Neural progenitor cell (in vitro differentiated cells): Measurements from ENCODE around the gene CDK9. TPM values are rescaled to one million over a fixed set of nuclear protein-coding genes. Genes with fewer than 3 reads are reported as not detected.

Experiments
- DNase-seq: peaks from one replicate; pipeline ENCODE4 v3.0.0-alpha.2; 2016; ENCODE audit warnings: low spot score
- H2AFZ ChIP-seq: fragments of 200-600 bp; sonication (generic); replicated peaks from 2 replicates; pipeline ENCODE4 v1.6.1; 2016; ENCODE audit warnings: antibody characterized with exemption
- H3F3A ChIP-seq: fragments of 200-600 bp; sonication (generic); 2 replicates; pipeline ENCODE4 v1.6.1; 2016; ENCODE audit warnings: antibody characterized with exemption, low read depth
- H3K27ac ChIP-seq: fragments of 200-600 bp; sonication (generic); 2 replicates; pipeline ENCODE4 v1.5.1; 2016; ENCODE audit warnings: mild to moderate bottlenecking
- H3K27me3 ChIP-seq: fragments of 200-600 bp; sonication (generic); 2 replicates; pipeline ENCODE4 v1.6.1; 2016; ENCODE audit warnings: mild to moderate bottlenecking, moderate library complexity
- H3K36me3 ChIP-seq: fragments of 200-600 bp; sonication (generic); 2 replicates; pipeline ENCODE4 v1.5.1; 2016
- H3K4me1 ChIP-seq: fragments of 200-600 bp; sonication (generic); 2 replicates; pipeline ENCODE4 v1.6.1; 2016; ENCODE audit warnings: mixed run types
- H3K4me2 ChIP-seq: fragments of 200-600 bp; sonication (generic); 2 replicates; pipeline ENCODE4 v1.6.1; 2016
- H3K4me3 ChIP-seq: fragments of 200-600 bp; sonication (generic); 2 replicates; pipeline ENCODE4 v1.5.1; 2016
- H3K79me2 ChIP-seq: fragments of 200-600 bp; sonication (generic); 2 replicates; pipeline ENCODE4 v1.6.1; 2016; ENCODE audit warnings: low read depth
- H3K9ac ChIP-seq: fragments of 200-600 bp; sonication (generic); 2 replicates; pipeline ENCODE4 v1.6.1; 2016
- H3K9me3 ChIP-seq: fragments of 200-600 bp; sonication (generic); 2 replicates; pipeline ENCODE4 v1.5.1; 2016; ENCODE audit warnings: low read depth
- H4K20me1 ChIP-seq: fragments of 200-600 bp; sonication (generic); 2 replicates; pipeline ENCODE4 v1.6.1; 2016; ENCODE audit warnings: low read depth
- H3K27ac Mint-ChIP-seq: 3 replicates; pipeline ENCODE4 v1.8.0; 2021; ENCODE audit warnings: mixed read lengths
- H3K27me3 Mint-ChIP-seq: 2 replicates; pipeline ENCODE4 v1.8.0; 2022; ENCODE audit warnings: low read depth, mild to moderate bottlenecking, inconsistent platforms, moderate library complexity, mixed read lengths; ENCODE audit not compliant: insufficient read depth
- H3K36me3 Mint-ChIP-seq: 3 replicates; pipeline ENCODE4 v1.8.0; 2021; ENCODE audit warnings: mixed read lengths
- H3K4me1 Mint-ChIP-seq: 3 replicates; pipeline ENCODE4 v1.8.0; 2021; ENCODE audit warnings: mixed read lengths
- H3K4me3 Mint-ChIP-seq: 3 replicates; pipeline ENCODE4 v1.8.0; 2021; ENCODE audit warnings: mild to moderate bottlenecking, moderate library complexity, mixed read lengths
- H3K9me3 Mint-ChIP-seq: 3 replicates; pipeline ENCODE4 v1.8.0; 2020; ENCODE audit warnings: mixed read lengths
- CTCF ChIP-seq: fragments of 200-600 bp; sonication (generic); IDR thresholded peaks from 2 replicates; pipeline ENCODE4 v1.5.1; 2017; ENCODE audit warnings: antibody characterized with exemption, mild to moderate bottlenecking
- EZH2 ChIP-seq: fragments of 200-600 bp; sonication (generic); IDR thresholded peaks from 2 replicates; pipeline ENCODE4 v1.6.1; 2017; ENCODE audit warnings: antibody characterized with exemption, mild to moderate bottlenecking, moderate library complexity
- EZH2phosphoT487 ChIP-seq: fragments of 200-600 bp; sonication (generic); IDR thresholded peaks from 2 replicates; pipeline ENCODE4 v1.6.1; 2017; ENCODE audit warnings: antibody characterized with exemption
- total RNA-seq: library from RNA; depleted of rRNA; stranded (reverse); fragments of >200 nt; gene quantifications from 2 replicates; pipeline ENCODE4 v1.2.3, GENCODE V29; 2015; ENCODE audit warnings: low replicate concordance

Gene CDK9
- total RNA-seq, 1 donor from 2014 or later = 22.5 TPM

- no peak for DNase-seq
- Histone ChIP-seq H3K4me1 (peaks cover 3% of the 10 kb centered on the region), H2AFZ (no peak overlapping the region), H3K27ac (no peak overlapping the region), H3K36me3 (no peaks in the 10 kb centered on the region), H3F3A (peaks cover 26% of the 10 kb centered on the region), H3K9ac (no peak overlapping the region), H3K27me3 (no peaks in the 10 kb centered on the region), H3K9me3 (no peaks in the 10 kb centered on the region), H3K4me2 (no peak overlapping the region), H3K4me3 (no peak overlapping the region), H3K79me2 (peaks cover 22% of the 10 kb centered on the region), H4K20me1 (peaks cover 32% of the 10 kb centered on the region)
- H3K27me3 Mint-ChIP-seq = peaks cover 2% of the 10 kb centered on the region
- no peak for TF ChIP-seq EZH2
- no peak for TF ChIP-seq CTCF
- TF ChIP-seq EZH2phosphoT487 = no peak
- H3K4me3 Mint-ChIP-seq = no peak overlapping the region
- peaks cover 28% of the 10 kb centered on the region for H3K36me3 Mint-ChIP-seq
- no peak overlapping the region for H3K27ac Mint-ChIP-seq
- H3K9me3 Mint-ChIP-seq = no peaks in the 10 kb centered on the region
- peaks cover 8% of the 10 kb centered on the region for H3K4me1 Mint-ChIP-seq
Measured at GRCh38 chr9:127792417-127793031, 6.7 kb downstream of the CDK9 start.

DNA sequence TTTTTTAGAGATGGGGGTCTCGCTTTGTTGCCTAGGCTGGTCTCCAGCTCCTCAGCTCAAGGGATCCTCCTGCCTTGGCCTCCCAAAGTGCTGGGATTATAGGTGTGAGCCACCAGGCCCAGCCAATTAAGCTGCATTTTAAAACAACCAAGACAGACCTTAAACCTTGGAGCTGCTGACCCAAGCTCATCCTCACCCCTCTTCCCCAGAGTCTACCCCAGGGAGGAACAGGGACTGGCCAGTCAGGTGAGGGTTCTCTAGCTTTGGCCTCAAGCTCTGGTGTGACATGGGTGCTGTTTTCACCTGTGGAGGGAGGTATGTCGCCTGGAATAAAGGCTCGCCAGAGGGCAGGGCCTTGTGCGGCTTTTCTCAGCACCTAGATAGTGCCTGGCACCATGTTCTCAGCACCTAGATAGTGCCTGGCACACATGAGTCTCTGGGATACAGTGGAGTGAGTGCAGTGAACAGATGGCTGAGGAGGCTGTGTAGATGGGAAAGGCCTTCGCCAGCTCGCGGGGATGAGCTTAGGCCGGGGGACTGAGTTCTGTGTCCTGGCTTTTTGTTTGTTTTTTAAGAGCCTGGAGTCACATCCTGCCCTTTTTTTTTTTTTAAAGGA lies 7.4 kb downstream of the CDK9 start:
- no peak overlapping the region for H3K4me3 Mint-ChIP-seq
- Histone ChIP-seq H3K27ac (peak overlapping the region; percentile 63), H3F3A (peaks cover 24% of the 10 kb centered on the region), H3K36me3 (no peaks in the 10 kb centered on the region), H4K20me1 (peaks cover 25% of the 10 kb centered on the region), H3K9me3 (no peaks in the 10 kb centered on the region), H3K79me2 (peaks cover 15% of the 10 kb centered on the region), H2AFZ (no peak overlapping the region), H3K4me2 (no peak overlapping the region), H3K9ac (no peak overlapping the region), H3K27me3 (no peaks in the 10 kb centered on the region), H3K4me3 (no peak overlapping the region), H3K4me1 (peaks cover 3% of the 10 kb centered on the region)
- no peak overlapping the region for H3K27ac Mint-ChIP-seq
- peaks cover 23% of the 10 kb centered on the region for H3K36me3 Mint-ChIP-seq
- no peaks in the 10 kb centered on the region for H3K9me3 Mint-ChIP-seq
- TF ChIP-seq EZH2 = no peak
- TF ChIP-seq EZH2phosphoT487 = no peak
- no peak for TF ChIP-seq CTCF
- H3K4me1 Mint-ChIP-seq = peaks cover 4% of the 10 kb centered on the region
- H3K27me3 Mint-ChIP-seq = peaks cover 2% of the 10 kb centered on the region
- no peak for DNase-seq

GRCh38 chr9:127794001-127794791 lies 8.4 kb downstream of the CDK9 start:
- Histone ChIP-seq H3K4me3 (no peak overlapping the region), H3K4me2 (no peak overlapping the region), H3K27ac (peak overlapping the region; percentile 63), H3K9me3 (no peaks in the 10 kb centered on the region), H4K20me1 (peaks cover 16% of the 10 kb centered on the region), H3K36me3 (no peaks in the 10 kb centered on the region), H3K27me3 (no peaks in the 10 kb centered on the region), H3K9ac (no peak overlapping the region), H3K4me1 (peaks cover 3% of the 10 kb centered on the region), H3K79me2 (peaks cover 5% of the 10 kb centered on the region), H3F3A (peaks cover 24% of the 10 kb centered on the region), H2AFZ (no peak overlapping the region)
- Mint-ChIP-seq H3K27ac (no peak overlapping the region), H3K4me1 (peaks cover 4% of the 10 kb centered on the region), H3K4me3 (no peak overlapping the region), H3K27me3 (peaks cover 2% of the 10 kb centered on the region), H3K36me3 (peaks cover 15% of the 10 kb centered on the region), H3K9me3 (no peaks in the 10 kb centered on the region)
- DNase-seq = no peak
- no peak for TF ChIP-seq CTCF
- no peak for TF ChIP-seq EZH2
- no peak for TF ChIP-seq EZH2phosphoT487
